NOMO-1 treated with dmso at 0.1 percent for 144 hours (cell line): ENCODE results near the gene UBE2D3.
A peak's percentile ranks its signal among the peaks of the same experiment; 100 is the strongest.

Source experiments
- DNase-seq: peaks from one replicate; lab custom pipeline; 2025; ENCODE audit not compliant: unreplicated experiment; lab: John Stamatoyannopoulos, UW

The UBE2D3 gene

DNA sequence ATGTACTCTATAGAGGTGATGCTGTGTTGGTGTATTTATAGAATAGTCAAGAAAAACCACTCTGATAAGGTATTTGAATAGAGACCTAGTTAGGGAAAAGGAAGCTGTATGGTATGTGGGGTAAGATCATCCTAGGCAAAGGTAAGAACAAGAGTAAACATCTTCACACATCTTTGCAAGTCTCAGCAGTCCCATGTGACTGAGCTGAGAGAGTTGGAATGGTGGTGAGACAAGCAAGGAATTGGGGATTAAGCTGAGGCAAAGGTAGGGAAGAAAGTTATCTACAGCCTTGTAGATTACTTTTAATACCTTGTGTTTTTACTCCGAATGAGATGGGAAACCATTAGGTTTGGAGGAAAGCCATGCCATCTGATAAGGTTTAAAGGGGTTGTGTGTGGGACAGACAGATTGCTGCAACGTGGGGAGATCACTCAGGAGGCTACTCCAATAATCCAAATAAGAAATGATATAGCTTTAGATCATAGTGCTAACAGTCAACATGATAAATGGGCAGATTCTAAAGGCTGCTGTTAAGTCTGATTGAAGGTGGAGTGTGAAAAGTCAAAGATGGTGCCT, 34.9 kb downstream of the UBE2D3 start:
- DNase-seq, result no peak

DNA sequence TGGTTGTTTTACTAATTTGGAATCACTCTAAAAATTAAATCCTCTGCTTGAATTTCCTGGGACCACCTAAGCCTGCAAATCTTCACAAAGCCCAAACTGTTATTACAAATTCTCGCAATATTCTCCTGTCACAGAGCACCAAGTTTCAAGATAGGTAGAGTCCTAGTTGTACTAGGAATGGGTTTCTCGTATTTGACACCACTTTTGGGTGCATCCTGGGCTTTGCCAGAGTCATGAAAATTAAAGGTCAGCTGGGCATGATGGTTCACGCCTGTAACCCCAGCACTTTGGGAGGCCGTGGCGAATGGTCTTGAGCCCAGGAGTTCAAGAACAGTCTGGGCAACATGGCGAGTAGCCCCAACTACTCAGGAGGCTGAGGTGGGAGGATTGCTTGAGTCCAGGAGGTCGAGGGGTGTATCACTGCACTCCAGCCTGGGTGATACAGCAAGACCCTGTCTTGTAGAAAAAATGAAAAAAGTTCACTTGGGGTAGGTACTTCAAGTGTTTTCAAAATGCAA, 36.0 kb downstream of the UBE2D3 start:
- DNase-seq, result no peak

DNA sequence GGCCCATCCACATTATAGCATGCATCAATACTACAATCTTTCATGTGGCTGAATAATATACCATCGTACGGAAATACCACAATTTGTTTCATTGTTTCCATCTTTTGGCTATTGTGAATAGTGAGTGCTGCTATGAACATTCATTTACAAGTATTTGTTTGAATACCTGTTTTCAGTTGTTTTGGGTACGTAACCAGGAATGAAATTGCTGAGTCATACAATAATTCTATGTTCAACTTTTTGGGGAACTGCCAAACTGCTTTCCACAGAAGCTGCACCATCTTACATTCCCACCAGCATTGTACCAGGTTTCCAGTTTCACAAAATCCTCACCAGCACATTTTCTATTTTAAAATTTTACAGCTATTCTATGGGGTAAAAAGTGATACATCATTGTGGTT, 38.0 kb downstream of the UBE2D3 start:
- no peak for DNase-seq

DNA sequence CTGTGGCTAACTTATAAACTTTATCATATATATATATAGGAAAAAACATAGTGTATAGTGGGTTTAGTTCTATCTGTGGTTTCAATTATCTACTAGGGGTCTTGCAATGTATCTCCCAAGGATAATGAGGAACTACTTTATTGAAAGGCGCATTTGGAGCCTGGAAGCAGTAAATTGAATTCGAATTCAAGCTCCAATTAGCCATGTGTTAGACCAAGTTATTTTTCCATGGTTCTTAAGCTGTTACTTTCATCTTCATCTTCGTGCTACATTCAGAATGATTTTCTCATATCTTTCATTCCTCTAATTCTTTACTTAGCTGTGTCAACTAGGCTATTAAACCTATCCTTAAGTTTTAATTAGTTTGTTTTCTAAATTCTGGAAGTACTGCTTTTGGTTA, 39.4 kb downstream of the UBE2D3 start:
- no peak for DNase-seq

- no peak for DNase-seq
These were observed 40.1 kb downstream of the UBE2D3 start for GRCh38 chr4:102787096-102787881.

DNA sequence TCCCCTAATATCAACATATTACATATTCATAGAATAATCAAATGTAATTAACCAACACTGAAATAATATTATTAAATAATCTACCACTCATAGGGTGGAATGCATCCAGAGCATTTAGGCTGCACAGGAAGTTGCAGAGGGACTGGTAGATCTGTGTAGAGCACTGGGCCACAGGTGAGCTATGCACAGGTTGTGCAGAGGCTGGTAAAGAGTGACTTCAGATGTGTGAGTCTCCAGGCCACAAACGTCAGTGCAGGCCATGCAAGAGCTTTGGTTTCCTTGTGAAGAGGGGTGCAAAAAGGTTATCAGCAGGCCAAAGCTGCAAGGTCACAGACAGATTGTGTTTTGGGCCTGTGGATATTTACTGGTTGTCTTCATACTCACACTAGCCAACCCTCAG, 41.1 kb downstream of the UBE2D3 start:
- DNase-seq, result no peak

GRCh38 chr4:102783006-102783405, 44.3 kb downstream of the UBE2D3 start:
- no peak for DNase-seq

GRCh38 chr4:102781570-102781969, 45.8 kb downstream of the UBE2D3 start:
- no peak for DNase-seq

GRCh38 chr4:102780476-102781144, 46.7 kb downstream of the UBE2D3 start:
- no peak for DNase-seq

- DNase-seq, result peak; percentile 52
These were observed 48.1 kb downstream of the UBE2D3 start for GRCh38 chr4:102779204-102779603.

DNA sequence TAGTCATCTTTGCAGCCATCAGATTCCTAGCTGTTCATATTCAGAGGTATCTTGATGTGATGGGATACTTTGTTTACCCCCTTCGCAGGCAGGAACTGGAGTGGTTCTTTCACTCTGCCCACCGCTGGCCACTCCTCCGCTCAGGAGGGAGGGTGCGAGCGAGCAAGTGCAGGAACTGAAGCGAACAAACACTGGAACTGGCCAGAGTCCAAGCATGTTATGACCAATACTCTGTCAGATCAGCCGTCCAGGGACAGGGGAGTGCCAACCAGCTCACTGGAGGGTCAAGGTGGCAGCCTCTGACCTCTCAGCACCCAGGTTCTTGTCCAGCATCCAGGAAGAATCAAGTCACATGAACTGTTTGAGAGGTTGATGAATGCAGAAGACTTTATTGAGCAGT, 48.6 kb downstream of the UBE2D3 start:
- DNase-seq, result no peak

- no peak for DNase-seq
These were observed 51.5 kb downstream of the UBE2D3 start for GRCh38 chr4:102775805-102776204.

DNA sequence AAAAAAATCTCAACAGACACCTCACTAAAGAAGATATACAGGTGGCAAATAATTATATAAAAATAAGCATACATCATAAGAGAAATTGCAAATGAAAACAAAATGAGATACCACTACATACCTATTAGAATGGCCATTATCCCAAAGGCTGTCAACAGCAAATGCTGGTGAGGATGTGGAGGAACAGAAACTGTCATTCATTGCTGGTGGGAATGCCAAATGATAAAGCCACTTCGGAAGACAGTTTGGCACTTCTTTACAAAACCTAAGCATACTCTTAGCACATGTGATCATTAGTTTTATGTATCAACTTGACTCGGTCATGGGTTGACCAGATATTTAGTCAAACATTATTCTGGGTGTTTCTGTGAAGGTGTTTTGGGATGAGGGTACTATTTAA, 53.1 kb downstream of the UBE2D3 start:
- no peak for DNase-seq

DNA sequence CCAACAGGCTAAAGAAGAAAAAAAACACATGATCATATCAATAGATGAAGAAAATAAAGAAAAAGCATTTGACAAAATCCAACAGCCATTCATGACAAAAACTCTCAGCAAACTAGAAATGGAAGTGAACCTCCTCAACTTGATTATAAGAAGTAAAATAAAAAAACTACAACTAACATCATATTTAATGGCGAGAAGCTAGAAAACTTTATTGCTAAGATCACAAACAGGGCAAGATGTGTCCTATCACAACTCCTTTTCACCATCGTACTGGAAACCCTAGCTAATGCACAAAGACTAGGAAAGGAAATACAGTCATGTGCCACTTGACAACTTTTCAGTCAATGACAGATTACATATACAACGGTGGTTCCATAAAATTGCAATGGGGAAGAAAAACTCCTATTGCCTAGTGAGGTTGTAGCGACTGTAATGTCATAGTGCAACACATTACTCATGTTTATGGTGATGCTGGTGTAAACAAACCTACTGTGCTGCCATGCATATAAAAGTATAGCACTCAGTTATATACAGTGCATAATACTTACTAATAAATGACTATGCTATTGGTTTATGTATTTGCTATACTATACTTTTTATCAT, 54.5 kb downstream of the UBE2D3 start:
- no peak for DNase-seq

DNA sequence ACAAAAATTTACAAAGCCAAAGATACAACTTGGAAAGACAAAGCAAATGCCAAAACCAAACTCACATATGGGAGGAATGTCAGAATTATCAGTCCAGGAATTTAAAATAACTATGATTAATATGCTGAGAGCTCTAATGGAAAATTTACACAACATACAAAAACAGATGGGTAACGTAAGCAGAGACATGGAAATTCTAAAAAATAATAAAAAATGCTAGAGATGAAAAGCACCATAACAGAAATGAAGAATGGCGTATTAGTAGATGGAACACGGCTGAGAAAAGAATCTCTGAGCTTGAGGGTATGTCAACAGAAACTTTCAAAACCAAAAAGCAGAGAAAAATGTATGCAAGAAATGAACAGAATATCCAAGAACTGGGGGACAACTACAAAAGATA, 62.5 kb downstream of the UBE2D3 start:
- DNase-seq, result no peak

- no peak for DNase-seq
These were observed 65.4 kb downstream of the UBE2D3 start for GRCh38 chr4:102761906-102762305.

DNA sequence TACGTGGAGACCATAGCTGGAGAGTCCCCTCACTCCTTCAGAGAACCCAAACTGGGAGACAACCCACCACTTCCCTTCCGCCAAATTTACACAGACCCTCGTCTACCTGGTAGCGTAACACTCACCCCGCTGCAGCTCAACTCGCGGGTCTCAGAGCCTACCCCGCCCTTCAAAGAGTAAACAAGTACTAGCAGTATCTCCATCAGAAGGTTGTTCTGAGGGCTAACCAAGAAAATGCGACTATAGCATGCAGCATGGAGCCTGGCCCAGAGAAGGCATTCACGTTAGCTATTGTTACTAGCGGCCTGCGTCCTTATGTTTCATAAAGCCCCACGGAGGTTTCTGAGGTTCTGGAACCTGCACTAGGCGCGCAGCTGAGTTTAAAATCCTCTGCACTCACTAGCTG, 66.1 kb downstream of the UBE2D3 start:
- DNase-seq, result no peak

- peak; percentile 82 for DNase-seq
These were observed 66.6 kb downstream of the UBE2D3 start, which contains the start of gene MANBA for GRCh38 chr4:102760645-102761295. MANBA (minus strand) TSS chr4:102760968; CDS start chr4:102760894, 74 bp downstream.

- DNase-seq, result peak; percentile 88
These were observed 67.3 kb downstream of the UBE2D3 start for GRCh38 chr4:102759831-102760644.
